Fibroblast of peridontal ligament (primary cell): ENCODE results near the gene NLRP12.
"Not testable (repeated sequence)": the region's sequence is repeated elsewhere in the genome, so short reads cannot be mapped to it uniquely, and the experiment has no call there.

Source experiments
- DNase-seq: peaks from one replicate; pipeline ENCODE4 v3.0.0-alpha.2; 2010; ENCODE audit errors: extremely low read depth

The NLRP12 gene

GRCh38 chr19:53775524-53775923, 48.6 kb downstream of the NLRP12 start:
- DNase-seq, result no peak

- not testable (repeated sequence) for DNase-seq
These were observed 49.6 kb downstream of the NLRP12 start for GRCh38 chr19:53774491-53774890.

GRCh38 chr19:53773999-53774398, 50.1 kb downstream of the NLRP12 start:
- DNase-seq, result no peak

- DNase-seq, result peak; percentile 68
These were observed 51.2 kb downstream of the NLRP12 start for GRCh38 chr19:53772943-53773342.

- DNase-seq, result no peak
These were observed 53.0 kb downstream of the NLRP12 start for GRCh38 chr19:53771144-53771543.

- not testable (repeated sequence) for DNase-seq
These were observed 54.3 kb downstream of the NLRP12 start for GRCh38 chr19:53769696-53770309.

GRCh38 chr19:53768401-53768800, 55.7 kb downstream of the NLRP12 start:
- no peak for DNase-seq

GRCh38 chr19:53758991-53759390, 65.1 kb downstream of the NLRP12 start:
- DNase-seq, result not testable (repeated sequence)
